Islet precursor cell (in vitro differentiated cells): ENCODE results near the gene CPVL.

Experiments used
- DNase-seq: peaks from one replicate; pipeline ENCODE4 v3.0.0-alpha.2; 2018

Gene CPVL

GRCh38 chr7:29146057-29146706 is at the start of gene CPVL:
CPVL (minus strand) TSS chr7:29146537; CDS start chr7:29121061, 25,476 bp downstream.
- peak; percentile 92 for DNase-seq

DNA sequence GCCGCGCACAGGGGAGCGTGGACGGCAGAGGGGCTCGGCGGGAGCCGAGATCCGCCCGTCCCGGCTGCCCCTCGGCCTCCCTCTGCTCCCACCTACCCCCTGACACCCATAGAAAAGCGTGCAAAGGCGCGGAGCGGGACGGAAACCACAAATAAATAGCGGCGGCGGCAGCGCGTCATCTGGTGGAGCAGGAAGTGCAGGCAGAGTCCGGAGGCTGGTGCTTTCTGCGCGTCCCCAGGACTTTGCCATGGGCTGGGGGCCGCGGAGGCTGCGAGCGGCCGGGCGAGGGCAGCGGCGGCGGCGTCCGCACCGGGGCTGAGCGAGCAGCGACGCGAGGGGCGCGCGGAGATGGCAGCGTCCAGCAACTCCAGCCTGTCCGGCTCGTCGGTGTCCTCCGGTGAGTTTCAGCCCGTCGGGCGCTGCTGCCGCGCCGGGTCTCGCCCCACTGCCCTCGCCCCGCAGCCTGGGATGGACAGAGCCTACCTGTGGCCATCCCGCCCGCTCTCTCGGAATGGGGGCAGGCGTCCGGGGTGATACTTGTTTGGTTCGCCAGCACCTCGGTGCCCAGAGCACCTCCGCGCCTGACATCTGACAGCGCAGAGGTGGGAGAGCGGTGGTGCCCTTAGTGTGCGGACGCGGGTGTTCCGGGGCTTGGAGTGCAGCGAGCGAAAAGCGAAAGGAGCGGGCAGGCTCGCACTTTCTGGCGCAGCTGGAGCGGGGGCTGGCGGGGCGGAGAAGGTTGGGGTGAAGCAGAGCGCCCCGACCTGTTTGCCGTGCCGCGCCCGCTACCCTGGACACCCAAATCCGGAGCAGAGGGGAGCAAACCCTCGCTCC is 48.5 kb upstream of the CPVL start, which contains the start of gene CHN2:
TSS of gene CHN2 (plus strand) at position 182 of the 834 bp plus-strand sequence.
- peak; percentile 89 for DNase-seq

GRCh38 chr7:29194206-29194593 is 47.9 kb upstream of the CPVL start:
- peak; percentile 54 for DNase-seq

GRCh38 chr7:29193316-29194205 is 47.2 kb upstream of the CPVL start:
- peak; percentile 57 for DNase-seq

- DNase-seq = no peak
Measured at GRCh38 chr7:29192811-29193210, 46.5 kb upstream of the CPVL start.

- no peak for DNase-seq
Measured at GRCh38 chr7:29192323-29192722, 46.0 kb upstream of the CPVL start.

- no peak for DNase-seq
Measured at GRCh38 chr7:29190349-29191045, 44.2 kb upstream of the CPVL start.

GRCh38 chr7:29189743-29190201 is 43.4 kb upstream of the CPVL start:
- peak; percentile 95 for DNase-seq

DNA sequence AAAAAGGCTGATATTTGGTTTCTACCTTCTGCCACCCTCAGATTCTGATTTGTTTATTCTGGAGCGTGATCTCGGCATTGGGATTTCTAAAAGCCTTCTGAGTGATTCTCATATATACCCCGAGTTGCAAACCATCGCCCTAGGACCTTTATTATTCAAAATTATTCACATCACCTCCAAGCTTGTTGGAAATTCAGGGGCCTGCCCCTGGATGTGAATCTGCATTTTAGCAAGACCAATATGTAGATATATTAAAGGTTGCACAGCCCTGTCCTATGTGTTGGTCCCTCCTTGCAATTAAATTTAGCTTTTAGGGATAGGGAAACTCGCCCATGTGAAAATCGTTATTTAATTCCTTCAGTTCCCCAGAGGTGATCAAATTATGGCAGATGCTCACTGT is 39.3 kb upstream of the CPVL start:
- no peak for DNase-seq

DNA sequence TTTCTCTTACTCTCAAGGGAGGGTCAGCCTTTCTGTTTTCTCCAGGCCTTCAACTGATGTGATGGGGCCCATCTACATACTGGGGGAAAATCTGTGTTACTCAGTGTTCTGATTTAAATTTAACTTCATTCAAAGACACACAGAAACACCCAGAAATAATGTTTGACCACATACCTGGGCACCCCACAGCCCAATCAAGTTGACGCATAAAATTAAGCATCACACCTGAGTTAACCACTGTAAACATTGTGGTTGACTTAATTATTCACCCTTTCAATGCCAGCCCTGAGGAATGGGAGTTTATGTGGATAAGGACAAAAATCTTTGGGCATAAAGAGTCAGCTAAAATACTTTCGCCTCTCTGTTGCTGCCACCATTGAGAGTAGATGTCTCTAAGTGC is 38.3 kb upstream of the CPVL start:
- DNase-seq = no peak

GRCh38 chr7:29179115-29179514 is 32.8 kb upstream of the CPVL start:
- no peak for DNase-seq

DNA sequence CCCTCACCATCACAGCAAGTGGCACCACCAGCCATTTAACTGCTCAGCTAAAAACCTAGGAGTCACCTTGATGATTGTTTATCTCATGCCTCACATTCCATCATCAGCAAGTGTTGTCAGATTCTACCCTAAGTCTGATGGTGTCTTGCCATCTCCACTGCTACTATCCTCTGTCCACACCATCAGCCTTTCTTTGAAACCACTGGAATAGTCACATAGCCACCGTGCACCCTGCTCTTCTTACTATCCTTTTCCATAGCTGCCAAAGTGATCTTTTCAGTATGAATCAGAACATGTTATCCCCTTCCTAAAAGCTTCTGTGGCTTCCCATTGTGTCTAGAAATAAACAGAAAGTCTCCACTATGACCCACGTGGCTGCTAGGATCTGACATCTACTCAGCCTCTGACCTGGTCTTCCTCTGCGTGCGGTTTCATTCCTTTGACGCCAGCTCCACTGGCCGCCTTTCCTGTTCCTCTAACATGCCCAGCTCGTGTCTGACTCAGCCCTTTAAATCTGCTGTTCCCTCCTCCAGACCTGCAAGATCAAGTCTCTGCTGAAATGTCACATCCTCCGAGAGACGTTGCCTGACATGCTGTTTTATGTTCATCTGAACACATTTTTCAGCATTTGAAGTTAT is 31.7 kb upstream of the CPVL start:
- peak; percentile 82 for DNase-seq

DNA sequence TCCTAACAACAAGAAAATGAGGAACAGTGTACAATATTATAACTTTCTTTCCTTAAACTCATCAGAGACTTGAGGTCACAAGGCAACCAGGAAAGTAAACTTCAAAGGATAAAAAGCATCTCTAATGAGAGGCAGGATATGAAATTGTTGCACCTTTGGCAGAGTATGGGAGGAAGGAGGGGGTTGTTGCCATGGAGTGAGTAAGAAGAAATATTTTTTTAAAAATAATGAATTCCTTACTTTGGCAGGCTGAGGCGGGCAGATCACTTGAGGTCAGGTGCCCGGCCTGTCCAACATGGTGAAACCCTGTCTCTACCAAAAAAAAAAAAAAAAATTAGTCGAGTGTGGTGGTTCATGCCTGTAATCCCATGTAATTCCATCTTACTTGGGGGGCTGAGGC is 27.1 kb upstream of the CPVL start:
- DNase-seq = no peak

DNA sequence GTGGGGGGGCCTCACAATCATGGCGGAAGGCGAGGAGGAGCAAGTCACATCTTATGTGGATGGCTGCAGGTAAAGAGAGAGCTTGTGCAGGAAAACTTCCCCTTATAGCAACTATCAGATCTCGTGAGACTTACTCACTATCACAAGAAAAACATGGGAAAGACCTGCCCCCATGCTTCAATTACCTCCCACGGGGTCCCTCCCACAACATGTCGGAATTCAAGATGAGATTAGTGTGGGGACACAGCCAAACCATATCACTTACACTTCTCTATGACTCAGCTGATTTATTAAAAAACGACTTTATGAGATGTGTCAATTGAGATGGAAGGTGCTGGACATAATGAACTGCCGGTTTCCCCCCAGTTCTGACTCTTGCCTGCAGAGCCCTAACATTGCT is 24.4 kb upstream of the CPVL start:
- no peak for DNase-seq

DNA sequence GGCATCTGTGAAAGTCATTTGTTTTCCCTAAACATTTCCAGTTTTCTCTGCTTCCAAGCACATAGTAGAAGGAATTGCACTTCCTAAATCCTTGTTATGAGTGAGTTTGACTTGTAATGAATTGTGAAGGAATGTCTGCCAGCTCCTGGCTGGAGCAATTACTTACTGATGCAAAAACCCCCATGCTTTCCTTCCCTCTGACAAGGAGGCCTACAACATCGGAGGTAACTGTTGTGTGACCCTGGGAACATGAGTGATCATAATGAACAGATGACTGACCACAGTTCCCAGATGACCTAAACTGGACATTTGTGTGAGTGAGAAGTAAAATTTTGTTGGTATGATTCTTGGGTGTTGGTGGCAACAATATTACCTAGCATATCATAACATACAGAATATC is 21.4 kb upstream of the CPVL start:
- DNase-seq = no peak

DNA sequence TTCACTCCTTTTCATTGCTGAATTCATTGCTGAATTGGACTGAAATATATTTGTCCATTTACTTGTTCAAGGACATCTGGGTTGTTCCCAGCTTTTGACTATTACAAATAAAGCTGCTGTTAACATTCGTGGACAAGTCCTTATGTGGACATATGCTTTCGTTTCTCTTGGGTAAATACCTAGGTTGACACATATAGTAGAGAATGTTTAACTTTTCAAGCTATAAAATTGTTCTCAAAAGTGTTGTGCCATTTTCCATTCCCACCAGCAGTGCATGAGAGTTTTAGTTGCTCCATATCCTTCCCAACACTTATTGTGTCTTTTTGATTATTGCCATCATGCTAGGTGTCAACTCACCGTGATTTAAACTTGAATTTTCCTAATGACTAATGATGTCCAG is 17.5 kb upstream of the CPVL start:
- no peak for DNase-seq

- DNase-seq = no peak
Measured at GRCh38 chr7:29162577-29162976, 16.2 kb upstream of the CPVL start.

- no peak for DNase-seq
Measured at GRCh38 chr7:29161231-29161630, 14.9 kb upstream of the CPVL start.

- no peak for DNase-seq
Measured at GRCh38 chr7:29160080-29160479, 13.7 kb upstream of the CPVL start.

GRCh38 chr7:29158795-29159423 is 12.6 kb upstream of the CPVL start:
- DNase-seq = no peak

DNA sequence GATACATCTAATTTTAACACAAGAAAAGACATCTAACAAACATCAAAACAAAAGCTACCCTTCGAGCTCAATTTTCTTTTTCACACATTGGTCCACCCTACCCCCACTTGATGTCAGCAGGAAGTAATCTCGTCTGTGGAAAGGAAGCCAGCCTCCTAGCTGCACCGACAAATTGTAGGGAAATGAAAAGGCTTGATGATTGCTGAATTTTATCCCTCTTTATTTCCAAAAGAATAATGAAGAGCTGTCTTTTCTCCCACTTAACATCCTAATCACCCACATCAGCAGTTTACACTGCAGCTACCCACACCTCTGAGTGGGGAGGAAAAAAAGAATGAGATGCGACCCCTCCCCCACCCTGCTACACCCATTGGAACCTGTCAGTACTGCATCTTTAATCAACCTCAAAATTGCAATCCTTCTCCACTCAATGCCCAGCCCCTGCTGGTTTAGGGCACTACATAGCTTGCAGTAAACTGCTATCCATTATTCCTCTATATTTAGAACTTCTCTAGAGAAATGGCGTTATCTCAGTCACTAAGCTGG is 10.6 kb upstream of the CPVL start:
- no peak for DNase-seq
